ENCODE data around the gene HADH. TPM values are rescaled to one million over a fixed set of nuclear protein-coding genes. Genes with fewer than 3 reads are reported as not detected.

HADH gene
- total RNA-seq, 4 donors from 2014 or later, result 32.7 to 60.4 (median 50.9) TPM

- no peak overlapping the region for H3K4me3 ChIP-seq (replicated peaks in 1 of 3)
- H3K9me3 ChIP-seq, result no peaks in the 10 kb centered on the region
- no peak overlapping the region for H3K27ac ChIP-seq
- no peak for DNase-seq
- intact Hi-C loops (cut with DNase I), result no loop called here
- no peaks in the 10 kb centered on the region for H3K36me3 ChIP-seq
- TF ChIP-seq POLR2A (IDR thresholded peaks at IDR 0.05), result no peak
- no peak for TF ChIP-seq CTCF (IDR thresholded peaks at IDR 0.05)
- peaks cover 0 to 4% of the 10 kb centered on the region in 2 donors for H3K4me1 ChIP-seq
- 60 to 87% methylated on average over 1 of the region's 1 CpG for WGBS, 2 donors
- no peaks in the 10 kb centered on the region for H3K27me3 ChIP-seq
These were observed 63.6 kb downstream of the HADH start for GRCh38 chr4:108053251-108053711.

GRCh38 chr4:108054025-108054638, 64.4 kb downstream of the HADH start:
- H3K27ac ChIP-seq, result no peak overlapping the region
- no peaks in the 10 kb centered on the region for H3K36me3 ChIP-seq
- TF ChIP-seq CTCF (IDR thresholded peaks at IDR 0.05) (no peak), POLR2A (IDR thresholded peaks at IDR 0.05) (no peak)
- H3K4me1 ChIP-seq, result peaks cover 0 to 3% of the 10 kb centered on the region in 2 donors
- H3K9me3 ChIP-seq, result no peaks in the 10 kb centered on the region
- WGBS, 2 donors, result 98% methylated on average over 16 of the region's 16 CpGs
- DNase-seq, result no peak
- H3K27me3 ChIP-seq, result no peaks in the 10 kb centered on the region
- H3K4me3 ChIP-seq (replicated peaks in 1 of 3), result no peak overlapping the region
- intact Hi-C loops (cut with DNase I), result no loop called here

DNA sequence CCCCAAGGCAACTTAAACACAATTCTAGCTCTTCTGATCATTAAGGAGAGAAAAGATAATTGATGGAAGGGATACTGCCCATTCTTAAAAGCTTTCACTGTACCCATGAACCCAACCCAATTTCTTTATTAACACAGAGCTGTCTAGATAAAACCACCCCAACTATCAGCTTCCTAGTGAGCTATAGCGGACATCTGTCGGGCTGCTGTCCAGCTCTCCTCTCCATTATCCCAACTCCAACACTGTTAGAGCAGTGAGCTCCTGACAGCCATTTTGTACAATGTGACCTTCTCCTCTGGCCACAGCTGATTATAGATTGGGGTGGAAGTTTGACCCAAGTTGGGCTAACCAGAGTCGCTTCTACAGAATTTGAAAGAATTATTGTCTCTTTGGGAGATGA, 66.1 kb downstream of the HADH start:
- peaks cover 0 to under 1% of the 10 kb centered on the region in 2 donors for H3K4me1 ChIP-seq
- DNase-seq, result no peak
- no peak overlapping the region for H3K4me3 ChIP-seq (replicated peaks in 1 of 3)
- 93 to 99% methylated on average over 3 of the region's 3 CpGs for WGBS, 2 donors
- no peaks in the 10 kb centered on the region for H3K36me3 ChIP-seq
- TF ChIP-seq POLR2A (IDR thresholded peaks at IDR 0.05) (no peak), CTCF (IDR thresholded peaks at IDR 0.05) (no peak)
- intact Hi-C loops (cut with DNase I), result no loop called here
- no peaks in the 10 kb centered on the region for H3K27me3 ChIP-seq
- H3K27ac ChIP-seq, result no peak overlapping the region
- no peaks in the 10 kb centered on the region for H3K9me3 ChIP-seq

- H3K4me3 ChIP-seq (replicated peaks in 1 of 3), result no peak overlapping the region
- no peak for DNase-seq
- TF ChIP-seq CTCF (IDR thresholded peaks at IDR 0.05) (no peak), POLR2A (IDR thresholded peaks at IDR 0.05) (no peak)
- WGBS, 2 donors, result 81 to 89% methylated on average over 6 of the region's 6 CpGs
- H3K9me3 ChIP-seq, result no peaks in the 10 kb centered on the region
- H3K27ac ChIP-seq, result no peak overlapping the region
- H3K4me1 ChIP-seq, result peaks cover 0 to 7% of the 10 kb centered on the region in 2 donors
- H3K27me3 ChIP-seq, result no peaks in the 10 kb centered on the region
- no peaks in the 10 kb centered on the region for H3K36me3 ChIP-seq
- intact Hi-C loops (cut with DNase I), result no loop called here
These were observed 66.7 kb downstream of the HADH start for GRCh38 chr4:108056418-108056817.

GRCh38 chr4:108058685-108059440, 69.2 kb downstream of the HADH start:
- Histone ChIP-seq H3K36me3 (no peaks in the 10 kb centered on the region), H3K9me3 (no peaks in the 10 kb centered on the region), H3K4me1 (peaks cover 0 to 8% of the 10 kb centered on the region in 2 donors), H3K27ac (no peak overlapping the region), H3K27me3 (no peaks in the 10 kb centered on the region), H3K4me3 (replicated peaks in 1 of 3) (no peak overlapping the region)
- intact Hi-C loops (cut with DNase I), result no loop called here
- TF ChIP-seq CTCF (IDR thresholded peaks at IDR 0.05) (no peak), POLR2A (IDR thresholded peaks at IDR 0.05) (no peak)
- DNase-seq, result no peak
- 85 to 93% methylated on average over 11 of the region's 11 CpGs for WGBS, 2 donors

Measured in thyroid gland (tissue), 4 donors.